Mesendoderm (in vitro differentiated cells): ENCODE results near the gene GRHL3.

ENCODE experiments used
- DNase-seq: peaks from one replicate; pipeline ENCODE4 v3.0.0; 2013
- H2AK5ac ChIP-seq: 2 replicates; pipeline ENCODE4 v1.6.1; 2013; ENCODE audit warnings: low read length, inconsistent platforms
- H2BK120ac ChIP-seq: 2 replicates; pipeline ENCODE4 v1.6.1; 2013; ENCODE audit warnings: low read depth, mild to moderate bottlenecking, low read length, moderate library complexity, mixed read lengths
- H2BK15ac ChIP-seq: replicated peaks from 2 replicates; pipeline ENCODE4 v1.6.1; 2013; ENCODE audit warnings: low read depth, mild to moderate bottlenecking, moderate library complexity
- H2BK5ac ChIP-seq: 2 replicates; pipeline ENCODE4 v1.6.1; 2013; ENCODE audit warnings: low read length, inconsistent platforms
- H3K18ac ChIP-seq: 2 replicates; pipeline ENCODE4 v1.6.1; 2013; ENCODE audit warnings: mild to moderate bottlenecking, low read length, mixed read lengths
- H3K23ac ChIP-seq: one replicate; pipeline ENCODE4 v1.6.1; 2013; ENCODE audit warnings: low read length
- H3K27ac ChIP-seq: 2 replicates; pipeline ENCODE4 v1.5.1; 2013; ENCODE audit warnings: low read depth, mild to moderate bottlenecking, inconsistent platforms, low read length, moderate library complexity
- H3K27me3 ChIP-seq: 2 replicates; pipeline ENCODE4 v1.6.1; 2013; ENCODE audit warnings: low read length, control low read depth, mild to moderate bottlenecking, inconsistent platforms; ENCODE audit not compliant: insufficient read depth, poor library complexity
- H3K36me3 ChIP-seq: 2 replicates; pipeline ENCODE4 v1.6.1; 2013; ENCODE audit warnings: low read length, inconsistent platforms; ENCODE audit not compliant: control insufficient read depth, insufficient read depth
- H3K4ac ChIP-seq: one replicate; pipeline ENCODE4 v1.6.1; 2013; ENCODE audit warnings: low read depth, mild to moderate bottlenecking, low read length, moderate library complexity
- H3K4me1 ChIP-seq: 2 replicates; pipeline ENCODE4 v1.6.1; 2013; ENCODE audit warnings: low read depth, low read length, inconsistent platforms; ENCODE audit not compliant: control insufficient read depth
- H3K4me2 ChIP-seq: 2 replicates; pipeline ENCODE4 v1.6.1; 2013; ENCODE audit warnings: low read length
- H3K4me3 ChIP-seq: 2 replicates; pipeline ENCODE4 v1.5.1; 2013; ENCODE audit warnings: mild to moderate bottlenecking, low read length
- H3K56ac ChIP-seq: one replicate; pipeline ENCODE4 v1.6.1; 2013; ENCODE audit warnings: low read length
- H3K79me1 ChIP-seq: 2 replicates; pipeline ENCODE4 v1.6.1; 2013; ENCODE audit warnings: low read length, inconsistent platforms
- H3K79me2 ChIP-seq: 2 replicates; pipeline ENCODE4 v1.6.1; 2013; ENCODE audit warnings: mild to moderate bottlenecking, low read length; ENCODE audit not compliant: control insufficient read depth, insufficient read depth
- H3K9ac ChIP-seq: 2 replicates; pipeline ENCODE4 v1.6.1; 2013; ENCODE audit warnings: low read length, inconsistent platforms
- H4K5ac ChIP-seq: one replicate; pipeline ENCODE4 v1.6.1; 2013; ENCODE audit warnings: low read length
- H4K8ac ChIP-seq: one replicate; pipeline ENCODE4 v1.6.1; 2013; ENCODE audit warnings: low read depth, mild to moderate bottlenecking, control low read depth, low read length, moderate library complexity
- WGBS: extraction: QIAGEN DNeasy Blood & Tissue Kit; methylation state at CpG from one replicate; pipeline ENCODE4 v1.1.7; 2013; ENCODE audit warnings: low lambda C conversion rate, missing lambda C conversion rate; ENCODE audit not compliant: insufficient coverage; ENCODE audit errors: extremely low coverage; 5-methylcytosine and 5-hydroxymethylcytosine counted together

Gene GRHL3

DNA sequence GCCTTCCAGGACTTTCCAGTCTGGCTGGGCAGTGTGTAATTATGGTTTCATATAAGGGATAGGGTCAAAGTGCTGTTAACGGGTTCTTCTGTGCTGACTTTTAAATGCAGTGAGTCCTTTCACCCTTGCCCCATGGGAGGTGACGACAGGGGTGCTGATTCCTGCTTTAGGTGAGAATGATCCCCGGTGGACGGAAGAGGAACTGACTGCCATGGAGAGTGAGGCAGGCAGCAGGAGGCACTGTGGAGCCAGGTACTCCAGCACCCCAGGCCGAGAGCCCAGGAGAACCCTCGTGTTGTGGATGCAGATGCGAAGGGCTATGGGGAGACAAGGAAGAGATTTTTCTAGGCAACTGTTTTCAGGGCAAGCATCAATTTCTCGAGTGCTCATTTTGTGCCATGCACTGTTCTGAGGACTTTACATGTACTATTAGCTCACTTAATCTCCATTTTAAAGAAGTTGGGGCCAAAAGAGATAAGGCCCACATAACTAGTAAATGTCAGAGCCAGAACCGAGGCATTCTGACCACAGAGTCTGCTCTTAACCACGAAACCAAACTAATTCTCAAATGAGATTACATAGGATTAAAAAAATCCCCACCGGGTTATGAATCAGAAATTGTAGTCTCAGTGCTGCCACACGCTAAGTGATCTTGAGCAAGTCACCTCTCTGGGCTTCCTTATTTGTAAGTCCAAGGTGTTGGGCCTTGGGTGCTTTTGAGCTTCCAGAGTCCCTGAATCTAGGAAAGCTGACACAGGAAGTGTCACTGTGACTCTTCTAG is 66.2 kb downstream of the GRHL3 start:
- no peak overlapping the region for H2BK120ac ChIP-seq
- no peak overlapping the region for H2AK5ac ChIP-seq
- no peak overlapping the region for H3K9ac ChIP-seq
- H2BK5ac ChIP-seq, result no peak overlapping the region
- no peak overlapping the region for H3K56ac ChIP-seq
- no peak overlapping the region for H3K4ac ChIP-seq
- H3K4me1 ChIP-seq, result no peaks in the 10 kb centered on the region
- H3K27me3 ChIP-seq, result no peaks in the 10 kb centered on the region
- H3K4me3 ChIP-seq, result no peak overlapping the region
- H3K23ac ChIP-seq, result no peak overlapping the region
- no peaks in the 10 kb centered on the region for H3K36me3 ChIP-seq
- peak; percentile 71 for DNase-seq
- WGBS, result no CpG with 5 or more reads among the region's 12 CpGs
- no peak overlapping the region for H3K4me2 ChIP-seq
- no peak overlapping the region for H3K18ac ChIP-seq
- H3K27ac ChIP-seq, result no peak overlapping the region
- H3K79me1 ChIP-seq, result no peaks in the 10 kb centered on the region
- no peak overlapping the region for H4K8ac ChIP-seq
- H2BK15ac ChIP-seq, result no peak overlapping the region
- no peaks in the 10 kb centered on the region for H3K79me2 ChIP-seq
- H4K5ac ChIP-seq, result no peak overlapping the region

DNA sequence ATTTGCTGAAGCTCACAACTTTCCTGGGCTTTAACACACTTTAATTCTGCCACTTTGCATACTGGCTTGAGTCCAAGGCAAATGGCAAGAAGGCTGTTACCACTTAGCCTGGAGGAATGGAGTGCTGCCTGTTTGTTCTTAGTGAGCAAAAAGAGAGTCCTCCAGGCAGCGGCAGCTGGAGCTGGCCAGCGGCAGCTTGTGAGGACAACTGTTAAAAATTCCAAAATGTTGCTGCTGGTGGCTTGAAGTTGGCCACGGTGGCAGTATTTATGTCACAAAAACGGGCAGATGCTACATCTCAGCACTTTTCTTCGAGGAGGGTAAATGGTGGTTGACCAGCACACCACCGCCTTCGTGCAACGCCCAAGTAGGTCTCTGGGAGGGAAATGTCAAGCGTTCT is 67.1 kb downstream of the GRHL3 start:
- no peak overlapping the region for H2BK5ac ChIP-seq
- H2BK15ac ChIP-seq, result no peak overlapping the region
- H3K4me3 ChIP-seq, result no peak overlapping the region

DNA sequence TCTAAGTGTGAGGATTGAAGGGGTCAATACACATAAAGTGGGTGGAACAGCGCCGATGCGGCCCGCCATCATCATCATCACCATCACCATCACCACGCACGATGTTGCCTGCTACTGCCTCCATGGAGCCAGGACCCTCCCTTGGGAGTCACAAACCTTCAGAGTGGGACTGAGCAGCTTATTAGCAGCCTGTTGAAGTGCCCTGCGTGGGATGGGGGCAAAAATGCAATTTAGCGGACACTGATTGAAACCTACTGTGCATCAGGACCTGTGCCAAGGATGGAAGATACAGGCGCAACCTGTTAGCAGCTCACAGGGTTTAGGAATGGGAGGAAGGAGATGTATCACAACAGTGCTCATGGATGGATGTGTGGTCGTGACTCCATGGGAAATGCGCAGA is 67.8 kb downstream of the GRHL3 start:
- Histone ChIP-seq H3K79me1 (no peaks in the 10 kb centered on the region), H3K36me3 (no peaks in the 10 kb centered on the region), H3K4me2 (no peak overlapping the region), H3K4me3 (no peak overlapping the region), H3K18ac (no peak overlapping the region), H3K79me2 (no peaks in the 10 kb centered on the region), H2BK15ac (no peak overlapping the region), H4K5ac (no peak overlapping the region), H3K23ac (no peak overlapping the region), H2AK5ac (no peak overlapping the region), H3K27ac (no peak overlapping the region), H3K56ac (no peak overlapping the region), H3K27me3 (no peaks in the 10 kb centered on the region), H2BK120ac (no peak overlapping the region), H4K8ac (no peak overlapping the region), H2BK5ac (no peak overlapping the region), H3K4me1 (no peaks in the 10 kb centered on the region), H3K9ac (no peak overlapping the region), H3K4ac (no peak overlapping the region)
- DNase-seq, result no peak
- no CpG with 5 or more reads among the region's 11 CpGs for WGBS

More for the DNA sequence above, 67.1 kb downstream of the GRHL3 start:
- H3K27me3 ChIP-seq, result no peaks in the 10 kb centered on the region
- no peak overlapping the region for H3K4ac ChIP-seq
- no peak overlapping the region for H3K23ac ChIP-seq
- no peak overlapping the region for H3K4me2 ChIP-seq
- no peaks in the 10 kb centered on the region for H3K79me2 ChIP-seq
- H3K4me1 ChIP-seq, result no peaks in the 10 kb centered on the region
- no peak overlapping the region for H3K27ac ChIP-seq
- no peak overlapping the region for H4K5ac ChIP-seq
- no peak overlapping the region for H4K8ac ChIP-seq
- DNase-seq, result no peak
- no peak overlapping the region for H3K9ac ChIP-seq
- H3K18ac ChIP-seq, result no peak overlapping the region
- H3K36me3 ChIP-seq, result no peaks in the 10 kb centered on the region
- H2AK5ac ChIP-seq, result no peak overlapping the region
- no peaks in the 10 kb centered on the region for H3K79me1 ChIP-seq
- no peak overlapping the region for H3K56ac ChIP-seq
- no CpG with 5 or more reads among the region's 9 CpGs for WGBS
- H2BK120ac ChIP-seq, result no peak overlapping the region

DNA sequence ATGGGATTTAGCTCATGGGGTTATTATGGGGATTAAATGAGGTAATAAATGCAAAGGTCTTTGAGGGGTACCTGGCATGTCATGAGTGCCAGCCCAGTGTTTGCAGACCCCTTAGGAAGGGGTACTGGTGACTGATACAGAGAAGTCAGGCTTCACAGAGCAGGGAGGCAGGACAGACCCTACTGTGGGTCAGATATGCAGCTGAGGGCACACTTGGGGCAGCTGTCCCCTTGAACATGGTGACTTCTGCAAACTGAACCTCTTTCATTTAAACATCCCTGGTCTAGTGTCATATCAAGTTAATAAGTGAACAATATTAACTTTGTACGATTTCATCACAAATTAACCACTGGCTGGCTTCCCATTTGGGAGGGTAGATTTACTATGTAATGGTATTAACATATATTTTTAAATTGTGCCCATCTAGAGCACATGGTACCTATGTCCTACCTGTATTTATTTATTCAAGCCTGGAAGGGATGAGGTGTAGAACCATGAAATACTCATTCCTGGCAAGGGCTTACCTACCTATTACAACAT is 68.5 kb downstream of the GRHL3 start:
- no peak overlapping the region for H4K8ac ChIP-seq
- no peak overlapping the region for H2BK5ac ChIP-seq
- H3K9ac ChIP-seq, result no peak overlapping the region
- H3K23ac ChIP-seq, result no peak overlapping the region
- H3K27ac ChIP-seq, result no peak overlapping the region
- no peak overlapping the region for H2BK120ac ChIP-seq
- H2AK5ac ChIP-seq, result no peak overlapping the region
- H3K79me2 ChIP-seq, result no peaks in the 10 kb centered on the region
- no peak for DNase-seq
- no peak overlapping the region for H3K4me2 ChIP-seq
- no peaks in the 10 kb centered on the region for H3K4me1 ChIP-seq
- H3K4me3 ChIP-seq, result no peak overlapping the region
- no peak overlapping the region for H3K18ac ChIP-seq
- H4K5ac ChIP-seq, result no peak overlapping the region
- no CpG with 5 or more reads among the region's 1 CpG for WGBS
- no peak overlapping the region for H3K4ac ChIP-seq
- H3K56ac ChIP-seq, result no peak overlapping the region
- H3K79me1 ChIP-seq, result no peaks in the 10 kb centered on the region
- no peaks in the 10 kb centered on the region for H3K36me3 ChIP-seq
- no peaks in the 10 kb centered on the region for H3K27me3 ChIP-seq
- no peak overlapping the region for H2BK15ac ChIP-seq

DNA sequence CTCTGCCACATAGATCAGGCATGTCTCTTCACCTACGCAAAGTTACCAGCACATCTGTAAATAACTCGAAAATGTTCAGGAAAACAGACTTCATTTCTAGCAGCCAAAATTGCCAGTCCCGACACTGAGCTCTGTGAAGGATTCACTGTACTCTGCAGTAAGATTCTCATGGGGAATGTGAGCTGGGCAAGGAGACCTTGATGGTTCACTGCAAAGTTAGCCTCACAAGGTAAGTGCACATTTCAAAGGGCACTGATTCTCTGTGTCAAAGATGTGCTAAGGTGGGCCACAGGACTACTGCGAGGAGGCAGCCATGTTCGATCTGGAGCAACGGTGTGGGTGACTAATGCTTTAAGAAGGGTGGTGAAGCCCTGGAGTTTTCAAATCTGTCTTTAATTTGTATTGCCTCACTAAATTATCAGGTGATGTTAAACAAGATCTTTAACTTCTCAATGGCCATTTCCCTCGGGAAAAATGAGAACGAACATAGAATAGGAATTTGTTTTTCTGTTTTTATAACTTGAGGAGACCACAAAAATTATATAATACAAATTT is 69.3 kb downstream of the GRHL3 start:
- no peak for DNase-seq
- Histone ChIP-seq H3K56ac (no peak overlapping the region), H2BK120ac (no peak overlapping the region), H3K79me2 (no peaks in the 10 kb centered on the region), H2BK5ac (no peak overlapping the region), H2BK15ac (no peak overlapping the region), H4K8ac (no peak overlapping the region), H3K4me1 (no peaks in the 10 kb centered on the region), H3K4me2 (no peak overlapping the region), H3K9ac (no peak overlapping the region), H2AK5ac (no peak overlapping the region), H3K4ac (no peak overlapping the region), H3K18ac (no peak overlapping the region), H3K27ac (no peak overlapping the region), H3K36me3 (no peaks in the 10 kb centered on the region), H3K27me3 (no peaks in the 10 kb centered on the region), H4K5ac (no peak overlapping the region), H3K23ac (no peak overlapping the region), H3K79me1 (no peaks in the 10 kb centered on the region), H3K4me3 (no peak overlapping the region)
- no CpG with 5 or more reads among the region's 8 CpGs for WGBS
